ENCODE results near the gene TXN. TPM values are rescaled to one million over a fixed set of nuclear protein-coding genes. Genes with fewer than 3 reads are reported as not detected.
"Not testable (repeated sequence)": the region's sequence is repeated elsewhere in the genome, so short reads cannot be mapped to it uniquely, and the experiment has no call there.

TXN gene
- total RNA-seq, 3 donors from 2014 or later, result 96.7 to 196 (median 145) TPM

DNA sequence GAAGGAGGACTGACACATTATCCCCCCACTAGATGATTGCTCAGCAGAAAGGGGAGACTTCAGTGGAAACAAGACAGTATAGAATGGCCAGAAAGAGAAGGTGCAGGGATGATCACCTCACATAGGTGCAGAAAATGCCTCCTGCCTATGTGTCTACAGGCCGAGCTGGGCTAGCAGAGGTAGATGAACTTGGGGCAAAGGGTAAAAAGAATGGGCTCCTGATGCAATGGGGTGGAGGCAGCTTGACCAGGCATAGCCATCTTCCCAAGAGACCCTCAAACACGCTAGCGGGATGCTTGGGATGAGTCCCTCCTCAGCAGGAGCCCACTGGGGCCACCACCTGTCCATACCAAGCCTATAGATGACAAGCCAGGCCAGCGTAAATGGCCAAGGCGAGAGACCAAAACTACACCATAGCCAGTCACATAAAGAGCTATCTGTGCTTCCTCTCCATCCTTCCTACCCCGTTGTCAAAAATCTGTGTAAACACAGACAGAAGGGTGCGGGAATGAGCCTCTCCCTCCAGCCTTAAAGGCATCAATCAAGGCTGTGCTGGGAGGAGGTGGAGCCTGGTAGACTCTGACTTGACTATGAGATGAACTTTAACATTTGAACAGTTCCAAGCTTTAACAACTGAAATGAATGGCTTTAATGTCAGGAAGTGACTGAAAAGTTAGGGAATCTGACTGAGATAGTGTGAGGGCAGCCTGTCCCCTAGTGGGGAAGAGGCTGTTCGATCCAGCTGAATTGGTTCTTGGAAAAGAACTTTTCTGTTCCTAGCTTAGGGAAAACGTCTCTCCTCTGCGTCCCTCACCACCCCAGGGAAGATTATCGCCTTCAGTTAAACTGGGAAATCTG lies 58.7 kb downstream of the TXN start:
- H3K4me1 ChIP-seq, result no peaks in the 10 kb centered on the region
- no peaks in the 10 kb centered on the region for H3K36me3 ChIP-seq
- DNase-seq (ENCODE audit: low spot score in 2 of 2), result no peak
- no peaks in the 10 kb centered on the region for H3K27me3 ChIP-seq
- no peak overlapping the region for H3K4me3 ChIP-seq
- intact Hi-C loops (cut with DNase I; ENCODE audit: low total_unique reads), result no loop called here
- H3K9me3 ChIP-seq, result no peaks in the 10 kb centered on the region
- H3K27ac ChIP-seq, result no peak overlapping the region
- TF ChIP-seq POLR2A (IDR thresholded peaks at IDR 0.05) (no peak), CTCF (IDR thresholded peaks at IDR 0.05) (no peak), POLR2AphosphoS5 (IDR thresholded peaks at IDR 0.05) (no peak)

DNA sequence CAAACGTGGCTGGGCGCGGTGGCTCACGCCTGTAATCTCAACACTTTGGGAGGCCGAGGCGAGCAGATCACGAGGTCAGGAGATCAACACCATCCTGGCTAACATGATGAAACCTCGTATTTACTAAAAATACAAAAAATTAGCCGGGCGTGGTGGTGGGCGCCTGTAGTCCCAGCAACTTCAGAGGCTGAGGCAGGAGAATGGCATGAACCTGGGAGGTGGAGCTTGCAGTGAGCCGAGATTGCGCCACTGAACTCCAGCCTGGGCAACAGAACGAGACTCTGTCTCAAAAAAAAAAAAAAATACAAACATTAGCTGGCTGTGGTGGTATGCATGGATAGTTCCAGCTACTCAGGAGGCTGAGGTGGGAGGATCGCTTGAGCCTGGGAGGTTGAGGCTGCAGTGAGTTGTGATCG lies 60.2 kb downstream of the TXN start:
- intact Hi-C loops (cut with DNase I; ENCODE audit: low total_unique reads); H3K4me1 ChIP-seq; H3K9me3 ChIP-seq: not testable (repeated sequence)

More for the DNA sequence above, 60.2 kb downstream of the TXN start:
- H3K4me3 ChIP-seq; DNase-seq (ENCODE audit: low spot score in 2 of 2); H3K36me3 ChIP-seq; H3K27ac ChIP-seq; H3K27me3 ChIP-seq: not testable (repeated sequence)

Other genes with a start within 250 kb of the TXN start
- 10 to 100 TPM in 1 of 3 donors, 1 to 10 TPM in 1, not detected in 1; 7.9 to 10.2 TPM for gene C9orf152, start 48.3 kb downstream of the TXN start, total RNA-seq
- gene TXNDC8, start 81.4 kb upstream of the TXN start, total RNA-seq, result not detected

Measured in breast epithelium (tissue), 4 donors.